ENCODE results near the gene YBEY. TPM values are rescaled to one million over a fixed set of nuclear protein-coding genes. Genes with fewer than 3 reads are reported as not detected.

YBEY gene
- total RNA-seq, 4 donors from 2014 or later: 12.6 to 25.4 (median 21.0) TPM

DNA sequence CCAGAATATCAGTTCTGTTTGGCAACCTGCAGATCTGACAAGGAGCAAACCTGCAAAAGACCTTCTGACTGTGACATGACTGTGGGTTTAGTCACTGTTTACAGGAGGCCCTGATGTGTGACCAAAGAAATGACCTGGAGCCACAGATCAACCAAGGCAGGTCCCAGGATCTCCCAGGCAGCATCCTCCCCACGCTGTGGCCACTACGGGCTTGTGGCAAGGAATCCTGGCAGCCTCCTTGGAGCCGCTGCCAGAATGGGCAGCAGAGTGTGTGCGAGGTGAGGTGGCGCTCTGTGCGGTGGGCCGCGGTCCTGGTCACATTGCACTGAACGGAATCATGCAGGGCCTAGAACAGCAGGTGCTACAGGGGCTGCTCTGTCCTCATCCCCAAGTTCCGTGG lies 16.7 kb upstream of the YBEY start:
- Histone ChIP-seq H3K36me3 (peaks cover 85 to 90% of the 10 kb centered on the region in 2 donors), H3K4me1 (no peaks in the 10 kb centered on the region), H3K27ac (no peak overlapping the region), H3K27me3 (no peaks in the 10 kb centered on the region), H3K4me3 (replicated peaks in 1 of 3) (no peak overlapping the region), H3K9me3 (no peaks in the 10 kb centered on the region)
- DNase-seq: no peak
- intact Hi-C loops (cut with DNase I): no loop called here
- TF ChIP-seq, protein P1, sequence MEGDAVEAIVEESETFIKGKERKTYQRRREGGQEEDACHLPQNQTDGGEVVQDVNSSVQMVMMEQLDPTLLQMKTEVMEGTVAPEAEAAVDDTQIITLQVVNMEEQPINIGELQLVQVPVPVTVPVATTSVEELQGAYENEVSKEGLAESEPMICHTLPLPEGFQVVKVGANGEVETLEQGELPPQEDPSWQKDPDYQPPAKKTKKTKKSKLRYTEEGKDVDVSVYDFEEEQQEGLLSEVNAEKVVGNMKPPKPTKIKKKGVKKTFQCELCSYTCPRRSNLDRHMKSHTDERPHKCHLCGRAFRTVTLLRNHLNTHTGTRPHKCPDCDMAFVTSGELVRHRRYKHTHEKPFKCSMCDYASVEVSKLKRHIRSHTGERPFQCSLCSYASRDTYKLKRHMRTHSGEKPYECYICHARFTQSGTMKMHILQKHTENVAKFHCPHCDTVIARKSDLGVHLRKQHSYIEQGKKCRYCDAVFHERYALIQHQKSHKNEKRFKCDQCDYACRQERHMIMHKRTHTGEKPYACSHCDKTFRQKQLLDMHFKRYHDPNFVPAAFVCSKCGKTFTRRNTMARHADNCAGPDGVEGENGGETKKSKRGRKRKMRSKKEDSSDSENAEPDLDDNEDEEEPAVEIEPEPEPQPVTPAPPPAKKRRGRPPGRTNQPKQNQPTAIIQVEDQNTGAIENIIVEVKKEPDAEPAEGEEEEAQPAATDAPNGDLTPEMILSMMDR (IDR thresholded peaks at IDR 0.05): no peak
- no peak for TF ChIP-seq POLR2A (IDR thresholded peaks at IDR 0.05)
- 90 to 98% methylated on average over 9 to 10 of the region's 10 CpGs for WGBS, 2 donors

DNA sequence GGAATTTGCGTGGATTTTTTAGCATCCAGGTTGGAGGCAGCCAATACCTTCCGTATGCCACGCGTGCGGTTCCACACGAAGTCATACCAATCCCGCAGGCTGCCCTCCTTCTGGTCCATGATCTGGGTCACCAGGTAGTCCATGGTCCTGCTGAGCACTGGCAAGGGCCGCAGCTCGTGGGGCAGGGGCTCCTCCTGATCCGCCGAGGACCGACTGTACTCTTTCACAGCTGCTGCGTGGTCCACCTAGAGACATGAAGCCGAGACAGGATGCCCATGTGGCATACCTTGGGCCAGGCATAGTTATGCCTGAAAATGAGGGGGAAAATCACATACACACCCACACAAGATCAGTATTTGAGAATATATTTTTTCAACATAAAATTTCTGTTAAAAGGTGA lies 12.8 kb upstream of the YBEY start:
- Histone ChIP-seq H3K27ac (no peak overlapping the region), H3K36me3 (peaks cover 78 to 89% of the 10 kb centered on the region in 2 donors), H3K4me3 (replicated peaks in 1 of 3) (no peak overlapping the region), H3K4me1 (no peaks in the 10 kb centered on the region), H3K9me3 (no peaks in the 10 kb centered on the region), H3K27me3 (no peaks in the 10 kb centered on the region)
- TF ChIP-seq, protein P1 (IDR thresholded peaks at IDR 0.05): no peak
- TF ChIP-seq POLR2A (IDR thresholded peaks at IDR 0.05): no peak
- intact Hi-C loops (cut with DNase I): no loop called here
- DNase-seq: no peak
- 97% methylated on average over 14 of the region's 14 CpGs for WGBS, 2 donors

DNA sequence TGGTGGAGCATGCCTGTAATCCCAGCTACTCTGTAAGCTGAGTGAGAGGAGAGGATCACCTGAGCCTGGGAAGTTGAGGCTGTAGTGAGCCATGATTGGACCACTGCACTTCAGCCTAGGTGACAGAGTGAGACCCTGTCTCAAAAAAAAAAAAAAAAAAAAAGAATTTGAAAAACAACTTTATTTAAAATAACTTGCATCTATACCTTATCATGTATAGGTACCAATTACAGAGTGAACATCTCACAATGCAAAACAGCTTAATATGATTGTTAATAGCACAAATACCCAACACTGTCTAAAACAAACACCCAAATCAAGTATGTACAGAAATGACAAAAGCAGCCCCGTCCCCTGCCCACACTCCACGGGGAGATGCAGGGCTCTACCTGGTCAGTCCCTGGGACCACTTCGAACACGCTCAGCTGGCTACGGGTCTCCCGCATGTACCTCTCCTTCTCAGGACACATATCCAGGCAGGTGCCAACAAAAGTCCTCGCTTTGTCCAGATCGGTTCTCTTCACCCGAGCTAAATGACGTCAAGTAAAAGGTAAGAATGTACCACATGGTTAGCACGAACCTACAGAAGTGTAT lies 11.2 kb upstream of the YBEY start:
- Histone ChIP-seq H3K27ac (no peak overlapping the region), H3K4me1 (no peaks in the 10 kb centered on the region), H3K9me3 (no peaks in the 10 kb centered on the region), H3K4me3 (replicated peaks in 1 of 3) (no peak overlapping the region), H3K27me3 (no peaks in the 10 kb centered on the region), H3K36me3 (peaks cover 78 to 94% of the 10 kb centered on the region in 2 donors)
- no peak for DNase-seq
- TF ChIP-seq, protein P1 (IDR thresholded peaks at IDR 0.05): no peak
- TF ChIP-seq POLR2A (IDR thresholded peaks at IDR 0.05): no peak
- intact Hi-C loops (cut with DNase I): no loop called here
- WGBS, 2 donors: 95 to 98% methylated on average over 11 of the region's 11 CpGs

DNA sequence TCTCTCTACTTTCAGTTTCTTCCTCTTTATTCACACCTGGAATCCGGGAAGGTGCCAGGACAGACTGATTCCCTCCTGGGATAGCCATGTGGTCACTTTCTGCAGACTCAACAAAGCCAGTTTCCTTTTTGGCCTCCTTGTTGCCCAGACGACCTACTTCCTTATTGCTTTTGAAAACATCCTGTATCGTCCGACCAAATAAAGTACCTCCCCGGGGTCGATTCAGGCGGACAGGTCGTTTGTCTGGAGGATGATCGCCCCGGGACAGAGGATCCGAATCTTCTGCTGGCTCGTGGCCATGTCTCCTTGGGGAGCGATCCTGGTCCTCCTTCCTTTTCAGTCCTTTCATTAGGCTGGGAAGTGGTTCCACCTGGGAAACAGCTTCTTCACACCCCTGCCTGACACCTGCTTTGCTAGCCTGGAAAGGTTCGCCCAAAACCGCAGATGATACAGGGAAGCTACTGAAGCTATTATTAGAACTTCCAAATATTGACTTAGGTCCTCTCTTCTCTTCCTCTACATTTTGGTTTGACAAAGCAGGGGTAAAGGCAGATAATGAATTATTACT lies 2.0 kb upstream of the YBEY start:
- DNase-seq: no peak
- intact Hi-C loops (cut with DNase I): no loop called here
- WGBS, 2 donors: 64 to 81% methylated on average over 15 of the region's 15 CpGs
- Histone ChIP-seq H3K4me1 (peaks cover 33 to 41% of the 10 kb centered on the region in 2 donors), H3K36me3 (peaks cover 10 to 19% of the 10 kb centered on the region in 2 donors), H3K9me3 (no peaks in the 10 kb centered on the region), H3K27me3 (no peaks in the 10 kb centered on the region), H3K27ac (no peak overlapping the region), H3K4me3 (replicated peaks in 1 of 3) (no peak overlapping the region)
- no peak for TF ChIP-seq POLR2A (IDR thresholded peaks at IDR 0.05)
- TF ChIP-seq, protein P1 (IDR thresholded peaks at IDR 0.05): no peak

DNA sequence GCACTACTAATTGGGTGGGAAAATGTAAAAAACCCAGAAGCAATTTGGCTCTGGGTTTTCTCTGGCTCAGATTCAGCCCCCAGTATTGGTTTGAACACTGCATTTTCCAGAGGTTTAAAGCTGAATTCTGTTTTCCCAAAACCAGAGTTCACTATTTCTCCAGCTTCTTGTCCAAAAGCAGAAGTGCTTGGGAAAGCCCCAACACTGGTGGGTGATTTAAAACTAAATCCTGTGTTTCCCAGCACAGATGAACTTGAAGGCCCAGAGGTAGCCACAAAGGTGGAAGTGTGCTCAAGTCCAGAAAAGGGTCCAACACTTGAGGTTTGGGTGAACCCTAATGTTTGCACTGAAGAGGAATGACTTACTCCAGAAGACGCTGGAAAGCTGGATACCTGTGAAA lies 1.4 kb upstream of the YBEY start:
- WGBS, 2 donors: 88 to 100% methylated on average over 1 of the region's 1 CpG
- peaks cover 4 to 14% of the 10 kb centered on the region in 2 donors for H3K36me3 ChIP-seq
- no peak for DNase-seq
- H3K27ac ChIP-seq: no peak overlapping the region
- peaks cover 33 to 41% of the 10 kb centered on the region in 2 donors for H3K4me1 ChIP-seq
- no peaks in the 10 kb centered on the region for H3K27me3 ChIP-seq
- TF ChIP-seq, protein P1 (IDR thresholded peaks at IDR 0.05): no peak
- no peak for TF ChIP-seq POLR2A (IDR thresholded peaks at IDR 0.05)
- H3K4me3 ChIP-seq (replicated peaks in 1 of 3): no peak overlapping the region
- intact Hi-C loops (cut with DNase I): loop anchor here (5.0 kb wide), 1 partner anchor 38 kb away; the partner anchor contains the start of genes C21orf58 and PCNT
- H3K9me3 ChIP-seq: no peaks in the 10 kb centered on the region

Measured in thyroid gland (tissue), 4 donors.